NCI-H2171 (cell line): Measurements from ENCODE around the gene EZR.

Source experiments
- DNase-seq: peaks from one replicate; lab custom pipeline; 2025; lab: John Stamatoyannopoulos, UW

Gene EZR

GRCh38 chr6:158760618-158761250, 58.4 kb downstream of the EZR start:
- DNase-seq: no peak

GRCh38 chr6:158759966-158760617, 59.1 kb downstream of the EZR start:
- DNase-seq: no peak

- peak; percentile 74 for DNase-seq
Observed at GRCh38 chr6:158758941-158759479, 60.2 kb downstream of the EZR start.

GRCh38 chr6:158758451-158758860, 60.7 kb downstream of the EZR start:
- peak; percentile 98 for DNase-seq

- no peak for DNase-seq
Observed at GRCh38 chr6:158757753-158758090, 61.4 kb downstream of the EZR start.

- no peak for DNase-seq
Observed at GRCh38 chr6:158756977-158757752, 62.0 kb downstream of the EZR start.

- no peak for DNase-seq
Observed at GRCh38 chr6:158756126-158756525, 63.0 kb downstream of the EZR start.

- DNase-seq: no peak
Observed at GRCh38 chr6:158755636-158756035, 63.5 kb downstream of the EZR start.

GRCh38 chr6:158754738-158755137, 64.4 kb downstream of the EZR start:
- DNase-seq: no peak

GRCh38 chr6:158753811-158754210, 65.4 kb downstream of the EZR start:
- DNase-seq: no peak

- peak; percentile 86 for DNase-seq
Observed at GRCh38 chr6:158752613-158753012, 66.6 kb downstream of the EZR start.

GRCh38 chr6:158751921-158752320, 67.2 kb downstream of the EZR start:
- DNase-seq: no peak

GRCh38 chr6:158751224-158751623, 67.9 kb downstream of the EZR start:
- peak; percentile 96 for DNase-seq

- DNase-seq: peak; percentile 18
Observed at GRCh38 chr6:158744986-158745430, 74.2 kb downstream of the EZR start.

GRCh38 chr6:158743033-158743651, 76.0 kb downstream of the EZR start:
- no peak for DNase-seq

GRCh38 chr6:158739673-158740072, 79.5 kb downstream of the EZR start:
- no peak for DNase-seq

GRCh38 chr6:158737710-158738615, 81.2 kb downstream of the EZR start:
- DNase-seq: no peak

- no peak for DNase-seq
Observed at GRCh38 chr6:158737082-158737709, 82.0 kb downstream of the EZR start.

GRCh38 chr6:158735009-158735408, 84.2 kb downstream of the EZR start:
- DNase-seq: no peak

- DNase-seq: no peak
Observed at GRCh38 chr6:158730541-158730907, 88.6 kb downstream of the EZR start.
